ENCODE results near the gene PLCH2.

Gene PLCH2

DNA sequence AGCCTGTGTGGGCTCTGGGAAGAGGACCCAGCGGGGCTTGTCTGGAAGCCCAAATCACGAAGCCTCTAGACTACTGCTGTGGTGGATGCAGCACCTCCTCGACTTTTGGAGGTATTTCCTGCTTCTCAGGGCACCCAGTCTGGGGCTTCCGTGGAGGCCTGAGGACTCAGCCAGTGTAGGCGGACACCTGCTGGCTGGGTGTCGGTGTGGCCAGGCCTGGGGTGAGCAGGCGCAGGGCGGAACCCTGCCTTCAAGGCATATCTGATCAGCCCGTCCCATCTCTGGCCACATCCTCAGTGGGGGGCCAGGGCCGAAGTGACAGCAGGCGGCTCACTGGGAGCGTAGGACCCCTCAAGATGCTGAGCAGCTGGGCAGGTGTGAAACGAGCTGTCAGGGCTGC, 6.9 kb downstream of the PLCH2 start:
- H2AFZ ChIP-seq (ENCODE audit: low read length), result no peak overlapping the region
- H3K9ac ChIP-seq (ENCODE audit: low read length), result no peak overlapping the region
- no peaks in the 10 kb centered on the region for H3K79me2 ChIP-seq (ENCODE audit: insufficient read depth, low read length)
- H3K27ac ChIP-seq (ENCODE audit: low read depth, low read length, poor library complexity, severe bottlenecking), result no peak overlapping the region
- no peaks in the 10 kb centered on the region for H3K9me2 ChIP-seq (ENCODE audit: low read depth, low read length)
- no peak overlapping the region for H3K4me2 ChIP-seq (ENCODE audit: low read length)
- H3F3A ChIP-seq (ENCODE audit: insufficient read depth, low read length), result no peaks in the 10 kb centered on the region
- H3K9me3 ChIP-seq (ENCODE audit: low read length), result no peaks in the 10 kb centered on the region
- TF ChIP-seq EZH2 (IDR thresholded peaks at IDR 0.05; ENCODE audit: borderline replicate concordance, low read length), result no peak
- TF ChIP-seq, protein P1, sequence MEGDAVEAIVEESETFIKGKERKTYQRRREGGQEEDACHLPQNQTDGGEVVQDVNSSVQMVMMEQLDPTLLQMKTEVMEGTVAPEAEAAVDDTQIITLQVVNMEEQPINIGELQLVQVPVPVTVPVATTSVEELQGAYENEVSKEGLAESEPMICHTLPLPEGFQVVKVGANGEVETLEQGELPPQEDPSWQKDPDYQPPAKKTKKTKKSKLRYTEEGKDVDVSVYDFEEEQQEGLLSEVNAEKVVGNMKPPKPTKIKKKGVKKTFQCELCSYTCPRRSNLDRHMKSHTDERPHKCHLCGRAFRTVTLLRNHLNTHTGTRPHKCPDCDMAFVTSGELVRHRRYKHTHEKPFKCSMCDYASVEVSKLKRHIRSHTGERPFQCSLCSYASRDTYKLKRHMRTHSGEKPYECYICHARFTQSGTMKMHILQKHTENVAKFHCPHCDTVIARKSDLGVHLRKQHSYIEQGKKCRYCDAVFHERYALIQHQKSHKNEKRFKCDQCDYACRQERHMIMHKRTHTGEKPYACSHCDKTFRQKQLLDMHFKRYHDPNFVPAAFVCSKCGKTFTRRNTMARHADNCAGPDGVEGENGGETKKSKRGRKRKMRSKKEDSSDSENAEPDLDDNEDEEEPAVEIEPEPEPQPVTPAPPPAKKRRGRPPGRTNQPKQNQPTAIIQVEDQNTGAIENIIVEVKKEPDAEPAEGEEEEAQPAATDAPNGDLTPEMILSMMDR (IDR thresholded peaks at IDR 0.05; ENCODE audit: low read length), result no peak
- H3K36me3 ChIP-seq (ENCODE audit: insufficient read depth, low read length), result no peaks in the 10 kb centered on the region; the same call in 1 of the 2 replicates
- H3K4me1 ChIP-seq (ENCODE audit: insufficient read depth, low read length, severe bottlenecking), result no peaks in the 10 kb centered on the region
- no peaks in the 10 kb centered on the region; the same call in 1 of the 2 replicates for H3K27me3 ChIP-seq (ENCODE audit: insufficient read depth, low read length)
- no peak overlapping the region for H3K4me3 ChIP-seq (ENCODE audit: low read depth, low read length, poor library complexity, severe bottlenecking)
- H4K20me1 ChIP-seq (ENCODE audit: insufficient read depth, low read length), result no peaks in the 10 kb centered on the region

DNA sequence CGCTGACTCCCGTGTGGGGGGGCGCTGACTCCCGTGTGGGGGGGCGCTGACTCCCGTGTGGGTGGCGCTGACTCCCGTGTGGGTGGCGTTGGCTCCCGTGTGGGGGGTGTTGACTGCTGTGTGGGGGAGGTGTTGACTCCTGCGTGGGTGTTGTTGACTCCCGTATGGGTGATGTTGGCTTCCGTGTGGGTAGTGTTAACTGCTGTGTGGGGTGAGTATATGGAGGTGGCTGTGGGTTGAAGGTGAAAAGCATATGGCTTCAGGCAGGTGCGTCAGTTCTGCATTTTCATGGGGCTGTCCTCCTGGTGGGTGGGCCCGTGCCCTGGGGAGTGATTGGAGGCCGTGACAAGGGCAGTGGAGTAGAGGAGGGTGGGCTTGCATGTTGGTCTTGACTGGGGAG, 7.9 kb downstream of the PLCH2 start:
- Histone ChIP-seq H3K4me2 (ENCODE audit: low read length) (no peak overlapping the region), H3K4me1 (ENCODE audit: insufficient read depth, low read length, severe bottlenecking) (no peaks in the 10 kb centered on the region), H3K27ac (ENCODE audit: low read depth, low read length, poor library complexity, severe bottlenecking) (no peak overlapping the region), H3K9me2 (ENCODE audit: low read depth, low read length) (no peaks in the 10 kb centered on the region), H3K9ac (ENCODE audit: low read length) (no peak overlapping the region), H3K9me3 (ENCODE audit: low read length) (no peaks in the 10 kb centered on the region), H3K4me3 (ENCODE audit: low read depth, low read length, poor library complexity, severe bottlenecking) (no peak overlapping the region), H3K36me3 (ENCODE audit: insufficient read depth, low read length) (no peaks in the 10 kb centered on the region; the same call in 1 of the 2 replicates), H3K27me3 (ENCODE audit: insufficient read depth, low read length) (peaks cover 9% of the 10 kb centered on the region; the same call in 1 of the 2 replicates), H3K79me2 (ENCODE audit: insufficient read depth, low read length) (no peaks in the 10 kb centered on the region), H3F3A (ENCODE audit: insufficient read depth, low read length) (no peaks in the 10 kb centered on the region), H4K20me1 (ENCODE audit: insufficient read depth, low read length) (no peaks in the 10 kb centered on the region), H2AFZ (ENCODE audit: low read length) (no peak overlapping the region)
- TF ChIP-seq, protein P1 (IDR thresholded peaks at IDR 0.05; ENCODE audit: low read length), result no peak
- no peak for TF ChIP-seq EZH2 (IDR thresholded peaks at IDR 0.05; ENCODE audit: borderline replicate concordance, low read length)

GRCh38 chr1:2486041-2486440, 10.0 kb downstream of the PLCH2 start:
- no peaks in the 10 kb centered on the region for H3K9me2 ChIP-seq (ENCODE audit: low read depth, low read length)
- H3K4me2 ChIP-seq (ENCODE audit: low read length), result no peak overlapping the region
- peaks cover 14% of the 10 kb centered on the region; the same call in 1 of the 2 replicates for H3K27me3 ChIP-seq (ENCODE audit: insufficient read depth, low read length)
- no peak overlapping the region for H3K27ac ChIP-seq (ENCODE audit: low read depth, low read length, poor library complexity, severe bottlenecking)
- no peaks in the 10 kb centered on the region for H3F3A ChIP-seq (ENCODE audit: insufficient read depth, low read length)
- no peaks in the 10 kb centered on the region; the same call in 1 of the 2 replicates for H3K36me3 ChIP-seq (ENCODE audit: insufficient read depth, low read length)
- H3K4me1 ChIP-seq (ENCODE audit: insufficient read depth, low read length, severe bottlenecking), result no peaks in the 10 kb centered on the region
- no peak overlapping the region for H3K9ac ChIP-seq (ENCODE audit: low read length)
- no peaks in the 10 kb centered on the region for H3K79me2 ChIP-seq (ENCODE audit: insufficient read depth, low read length)
- no peak overlapping the region for H3K4me3 ChIP-seq (ENCODE audit: low read depth, low read length, poor library complexity, severe bottlenecking)
- H3K9me3 ChIP-seq (ENCODE audit: low read length), result no peaks in the 10 kb centered on the region
- no peaks in the 10 kb centered on the region for H4K20me1 ChIP-seq (ENCODE audit: insufficient read depth, low read length)
- TF ChIP-seq, protein P1 (IDR thresholded peaks at IDR 0.05; ENCODE audit: low read length), result no peak
- TF ChIP-seq EZH2 (IDR thresholded peaks at IDR 0.05; ENCODE audit: borderline replicate concordance, low read length), result no peak
- H2AFZ ChIP-seq (ENCODE audit: low read length), result no peak overlapping the region
